PC-3 (cell line): ENCODE measurements around the gene PGAM1. TPM values are rescaled to one million over a fixed set of nuclear protein-coding genes. Genes with fewer than 3 reads are reported as not detected.
"Not testable (repeated sequence)": the region's sequence is repeated elsewhere in the genome, so short reads cannot be mapped to it uniquely, and the experiment has no call there.

Experiments used
- ATAC-seq: fragments of 200-7000 bp; cut with Tn5 transposase; 2 replicates; pipeline ENCODE4 v1.9.1; 2020; ENCODE audit warnings: mild to moderate bottlenecking, moderate library complexity
- BruUV-seq: library from RNA; stranded (reverse); fragments of 400-500 nt; replicated peaks from 2 replicates; lab custom pipeline; 2021; lab: Mats Ljungman, UMichigan
- CTCF ChIA-PET: fragments of 300-600 bp; sonication (Branson Sonifier 250); formaldehyde crosslinking; loops from one replicate; lab custom pipeline; 2022; ENCODE audit warnings: antibody characterized with exemption; lab: Charles Lee
- POLR2A ChIA-PET: fragments of 300-600 bp; sonication (Branson Sonifier 250); formaldehyde crosslinking; loops from one replicate; lab custom pipeline; 2022; ENCODE audit warnings: antibody characterized with exemption; ENCODE audit not compliant: unreplicated experiment; lab: Charles Lee
- DNase-seq: peaks from one replicate; pipeline ENCODE4 v3.0.0-alpha.2; 2015
- H2AFZ ChIP-seq: fragments of 300-600 bp; sonication (generic); 2 replicates; pipeline ENCODE4 v1.6.0; 2016; ENCODE audit warnings: antibody characterized with exemption, low read length
- H3F3A ChIP-seq: fragments of 300-600 bp; sonication (generic); one replicate; pipeline ENCODE4 v1.6.0; 2017; ENCODE audit warnings: antibody characterized with exemption, low read length, control low read depth, mild to moderate bottlenecking; ENCODE audit not compliant: unreplicated experiment
- H3K27ac ChIP-seq: fragments of 300-600 bp; sonication (generic); 2 replicates; pipeline ENCODE4 v1.5.1; 2016; ENCODE audit warnings: mild to moderate bottlenecking, low read length
- H3K27me3 ChIP-seq: fragments of 300-600 bp; sonication (generic); 2 replicates; pipeline ENCODE4 v1.6.1; 2016; ENCODE audit warnings: low read length, mixed read lengths
- H3K36me3 ChIP-seq: fragments of 300-600 bp; sonication (generic); 2 replicates; pipeline ENCODE4 v1.6.1; 2016; ENCODE audit warnings: low read depth, mixed run types, low read length, mixed read lengths
- H3K4me1 ChIP-seq: fragments of 300-600 bp; sonication (generic); 2 replicates; pipeline ENCODE4 v1.5.1; 2016; ENCODE audit warnings: low read length; ENCODE audit not compliant: insufficient read depth
- H3K4me2 ChIP-seq: fragments of 300-600 bp; sonication (generic); 2 replicates; pipeline ENCODE4 v1.6.0; 2016; ENCODE audit warnings: low read length
- H3K4me3 ChIP-seq: fragments of 300-600 bp; sonication (generic); 2 replicates; pipeline ENCODE4 v1.5.1; 2016; ENCODE audit warnings: mild to moderate bottlenecking, low read length, mixed read lengths
- H3K79me2 ChIP-seq: fragments of 300-600 bp; sonication (generic); 2 replicates; pipeline ENCODE4 v1.6.1; 2017; ENCODE audit warnings: low read length, mixed read lengths
- H3K9ac ChIP-seq: fragments of 300-600 bp; sonication (generic); 2 replicates; pipeline ENCODE4 v1.6.0; 2016; ENCODE audit warnings: mild to moderate bottlenecking, low read length
- H3K9me2 ChIP-seq: fragments of 300-600 bp; sonication (generic); replicated peaks from 2 replicates; pipeline ENCODE4 v1.6.1; 2016; ENCODE audit warnings: mixed run types, low read length, mixed read lengths
- H3K9me3 ChIP-seq: fragments of 300-600 bp; sonication (generic); 2 replicates; pipeline ENCODE4 v1.6.1; 2016; ENCODE audit warnings: low read length, mixed read lengths
- H4K20me1 ChIP-seq: fragments of 300-600 bp; sonication (generic); 2 replicates; pipeline ENCODE4 v1.6.1; 2016; ENCODE audit warnings: low read length, mixed read lengths
- CTCF ChIP-seq: fragments of 300-600 bp; sonication (generic); conservative IDR thresholded peaks from 2 replicates; pipeline ENCODE4 v1.5.1; 2017; ENCODE audit warnings: antibody characterized with exemption, low read depth, mild to moderate bottlenecking, low read length
- EZH2 ChIP-seq: fragments of 300-600 bp; sonication (generic); IDR thresholded peaks from one replicate; pipeline ENCODE4 v1.6.1; 2017; ENCODE audit warnings: antibody characterized with exemption, mild to moderate bottlenecking, low read length; ENCODE audit not compliant: unreplicated experiment
- EZH2phosphoT487 ChIP-seq: fragments of 300-600 bp; sonication (generic); IDR thresholded peaks from 2 replicates; pipeline ENCODE4 v1.6.1; 2018; ENCODE audit warnings: mild to moderate bottlenecking, antibody characterized with exemption, low read length, borderline replicate concordance
- intact Hi-C: fragments of 100-400 bp; cut with micrococcal nuclease; formaldehyde crosslinking; loops from 2 replicates; pipeline ENCODE4 v1.9.0; 2023
- total RNA-seq: library from RNA; depleted of rRNA; stranded (reverse); fragments of >200 nt; gene quantifications from 2 replicates; pipeline ENCODE4 v1.2.3, GENCODE V29; 2014

PGAM1 gene
- total RNA-seq, 1 experiment from 2014 or later = 661 TPM

DNA sequence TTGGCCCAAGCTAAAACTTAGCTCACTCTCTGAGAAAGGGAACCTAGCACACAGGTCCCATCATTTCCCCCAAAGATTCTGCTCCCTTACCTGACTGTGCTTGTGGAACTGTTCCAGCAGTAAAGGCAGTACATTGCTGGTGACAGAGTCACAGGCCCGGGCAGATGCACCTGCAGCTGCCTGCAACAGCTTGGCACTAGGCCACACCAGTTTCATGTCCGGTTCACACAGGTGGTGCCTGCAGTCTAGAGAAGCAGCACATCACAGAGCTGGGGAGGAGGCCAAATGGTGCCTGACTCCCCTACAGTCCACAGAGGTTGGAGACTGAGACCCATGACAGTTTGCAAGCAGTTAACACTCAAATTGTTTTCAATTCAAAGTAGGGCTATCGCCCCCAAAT is 42.2 kb downstream of the PGAM1 start:
- Histone ChIP-seq H3K4me2 (no peak overlapping the region), H3K4me1 (peaks cover 11% of the 10 kb centered on the region), H3K9me3 (no peaks in the 10 kb centered on the region), H2AFZ (no peak overlapping the region), H3K27me3 (no peaks in the 10 kb centered on the region), H3F3A (peaks cover 6% of the 10 kb centered on the region), H3K36me3 (peaks cover 47% of the 10 kb centered on the region), H4K20me1 (no peaks in the 10 kb centered on the region), H3K9me2 (no peaks in the 10 kb centered on the region), H3K79me2 (no peaks in the 10 kb centered on the region), H3K4me3 (no peak overlapping the region), H3K9ac (no peak overlapping the region), H3K27ac (no peak overlapping the region)
- intact Hi-C loops = no loop called here
- POLR2A ChIA-PET = no interaction called here
- BruUV-seq = no TSS peak
- ATAC-seq (no peak), DNase-seq (no peak)
- CTCF ChIA-PET = interaction anchor here (0.6 kb wide), 1 partner anchor 262 kb away, joined by 4 read pairs; no protein-coding TSS in a partner anchor
- no peak for TF ChIP-seq EZH2phosphoT487
- TF ChIP-seq CTCF = no peak
- TF ChIP-seq EZH2 = no peak

GRCh38 chr10:97468781-97469180 is 42.8 kb downstream of the PGAM1 start:
- ATAC-seq, intact Hi-C loops, H3K79me2 ChIP-seq, BruUV-seq, DNase-seq, CTCF ChIA-PET, H2AFZ ChIP-seq, H3F3A ChIP-seq, H3K27ac ChIP-seq, POLR2A ChIA-PET, H4K20me1 ChIP-seq, H3K9me2 ChIP-seq, H3K4me2 ChIP-seq, H3K27me3 ChIP-seq, H3K4me3 ChIP-seq, H3K9me3 ChIP-seq, H3K9ac ChIP-seq: not testable (repeated sequence)
- peaks cover 11% of the 10 kb centered on the region for H3K4me1 ChIP-seq
- peaks cover 47% of the 10 kb centered on the region; the same call in 1 of the 2 replicates for H3K36me3 ChIP-seq

DNA sequence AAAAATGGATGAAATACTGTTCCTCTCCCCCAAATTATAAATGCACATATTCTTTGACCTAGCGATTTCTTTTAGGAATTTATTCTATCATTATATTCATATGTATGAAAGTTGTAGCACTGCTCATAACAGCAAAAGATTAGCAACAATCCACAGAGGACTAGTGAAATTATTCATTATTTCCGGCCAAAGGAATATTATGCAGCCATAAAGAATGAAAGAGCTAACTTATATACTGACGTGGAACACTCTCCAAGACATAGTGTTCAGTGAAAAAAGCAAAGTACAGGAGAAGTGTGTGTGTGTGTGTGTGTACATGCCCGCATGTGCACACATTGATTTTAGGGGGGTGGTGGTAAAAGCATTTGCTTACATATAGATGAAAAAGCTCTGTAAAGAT is 48.9 kb downstream of the PGAM1 start:
- Histone ChIP-seq H2AFZ (no peak overlapping the region), H3K9ac (no peak overlapping the region), H3K4me2 (no peak overlapping the region), H3K9me3 (no peaks in the 10 kb centered on the region), H3F3A (no peaks in the 10 kb centered on the region), H3K36me3 (peaks cover 62% of the 10 kb centered on the region), H3K4me1 (peaks cover 12% of the 10 kb centered on the region), H3K4me3 (no peak overlapping the region), H3K27me3 (no peaks in the 10 kb centered on the region), H3K27ac (no peak overlapping the region), H3K79me2 (0 out of 2 replicates have a peak, but pooled peaks cover 10% of the 10 kb centered on the region), H3K9me2 (no peaks in the 10 kb centered on the region), H4K20me1 (no peaks in the 10 kb centered on the region)
- ATAC-seq = no peak
- intact Hi-C loops = no loop called here
- ChIA-PET CTCF (no interaction called here), POLR2A (no interaction called here)
- BruUV-seq = no TSS peak
- no peak for TF ChIP-seq CTCF
- no peak for TF ChIP-seq EZH2
- no peak for TF ChIP-seq EZH2phosphoT487
- no peak for DNase-seq
